Nephron progenitor cell (in vitro differentiated cells): Measurements from ENCODE around the gene ABCC8.

ENCODE experiments used
- DNase-seq: peaks from one replicate; pipeline ENCODE4 v3.0.0; 2021
- H3K27ac Mint-ChIP-seq: 2 replicates; pipeline ENCODE4 v1.8.0; 2021; ENCODE audit warnings: mild to moderate bottlenecking, moderate library complexity, mixed read lengths
- H3K27me3 Mint-ChIP-seq: 2 replicates; pipeline ENCODE4 v1.8.0; 2021; ENCODE audit warnings: mild to moderate bottlenecking, low read depth, mixed read lengths; ENCODE audit not compliant: poor library complexity
- H3K36me3 Mint-ChIP-seq: 2 replicates; pipeline ENCODE4 v1.8.0; 2021; ENCODE audit warnings: low read depth, mixed read lengths
- H3K4me1 Mint-ChIP-seq: 2 replicates; pipeline ENCODE4 v1.8.0; 2021; ENCODE audit warnings: mixed read lengths
- H3K4me3 Mint-ChIP-seq: 2 replicates; pipeline ENCODE4 v1.8.0; 2021; ENCODE audit warnings: mild to moderate bottlenecking, moderate library complexity, mixed read lengths
- H3K9me3 Mint-ChIP-seq: 2 replicates; pipeline ENCODE4 v1.8.0; 2021; ENCODE audit warnings: mild to moderate bottlenecking, moderate library complexity, mixed read lengths
- TF ChIP-seq, protein P1 (sequence below): fragments of 200-600 bp; sonication (generic); IDR thresholded peaks from 2 replicates; pipeline ENCODE4 v1.5.0; 2021; ENCODE audit warnings: antibody characterized with exemption

ABCC8 gene

DNA sequence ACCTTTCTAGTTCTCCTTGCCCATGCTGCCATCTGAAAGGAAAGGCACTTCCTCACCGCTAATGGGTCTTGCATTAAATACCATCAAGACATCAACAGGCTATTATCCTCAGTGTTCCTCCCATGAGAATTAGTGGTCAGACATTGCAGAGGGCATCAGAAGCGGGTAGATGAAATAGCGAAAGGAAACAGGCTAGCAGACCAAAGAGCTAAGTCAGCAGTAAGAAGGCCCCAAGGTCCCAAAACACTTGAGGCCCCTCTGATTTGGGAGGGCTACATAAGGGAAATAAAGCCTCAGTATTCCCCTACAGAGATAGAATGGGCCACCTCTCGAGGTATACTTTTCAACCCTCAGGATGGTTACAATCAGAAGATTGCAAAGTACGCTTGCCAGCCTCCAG is 101.1 kb downstream of the ABCC8 start:
- Mint-ChIP-seq H3K36me3 (peaks cover 42% of the 10 kb centered on the region), H3K27ac (no peak overlapping the region), H3K4me1 (no peaks in the 10 kb centered on the region), H3K27me3 (no peaks in the 10 kb centered on the region), H3K4me3 (no peak overlapping the region), H3K9me3 (peaks cover 68% of the 10 kb centered on the region)
- no peak for DNase-seq
- TF ChIP-seq, protein P1, sequence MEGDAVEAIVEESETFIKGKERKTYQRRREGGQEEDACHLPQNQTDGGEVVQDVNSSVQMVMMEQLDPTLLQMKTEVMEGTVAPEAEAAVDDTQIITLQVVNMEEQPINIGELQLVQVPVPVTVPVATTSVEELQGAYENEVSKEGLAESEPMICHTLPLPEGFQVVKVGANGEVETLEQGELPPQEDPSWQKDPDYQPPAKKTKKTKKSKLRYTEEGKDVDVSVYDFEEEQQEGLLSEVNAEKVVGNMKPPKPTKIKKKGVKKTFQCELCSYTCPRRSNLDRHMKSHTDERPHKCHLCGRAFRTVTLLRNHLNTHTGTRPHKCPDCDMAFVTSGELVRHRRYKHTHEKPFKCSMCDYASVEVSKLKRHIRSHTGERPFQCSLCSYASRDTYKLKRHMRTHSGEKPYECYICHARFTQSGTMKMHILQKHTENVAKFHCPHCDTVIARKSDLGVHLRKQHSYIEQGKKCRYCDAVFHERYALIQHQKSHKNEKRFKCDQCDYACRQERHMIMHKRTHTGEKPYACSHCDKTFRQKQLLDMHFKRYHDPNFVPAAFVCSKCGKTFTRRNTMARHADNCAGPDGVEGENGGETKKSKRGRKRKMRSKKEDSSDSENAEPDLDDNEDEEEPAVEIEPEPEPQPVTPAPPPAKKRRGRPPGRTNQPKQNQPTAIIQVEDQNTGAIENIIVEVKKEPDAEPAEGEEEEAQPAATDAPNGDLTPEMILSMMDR = no peak

DNA sequence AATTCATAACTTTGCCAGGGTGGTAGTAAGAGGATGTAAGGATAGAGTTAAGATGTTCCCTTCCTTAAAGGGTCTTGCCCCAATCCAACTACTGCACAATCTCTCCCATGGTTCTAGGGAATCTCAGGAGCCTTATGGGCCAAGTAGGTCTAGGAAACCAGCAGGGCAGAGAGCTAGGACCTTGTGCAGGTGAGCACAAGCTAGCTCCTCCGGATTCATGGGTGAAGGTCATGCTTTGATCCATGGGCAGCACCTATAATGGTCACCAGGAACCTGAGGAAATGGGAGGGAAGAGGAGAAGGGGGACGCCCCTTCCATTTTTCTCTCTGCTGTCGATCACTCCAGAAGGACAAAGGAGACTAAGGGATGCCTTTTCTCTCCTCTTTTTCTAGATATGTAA is 105.0 kb downstream of the ABCC8 start:
- H3K36me3 Mint-ChIP-seq = peaks cover 60% of the 10 kb centered on the region
- H3K4me1 Mint-ChIP-seq = no peaks in the 10 kb centered on the region
- H3K27ac Mint-ChIP-seq = no peak overlapping the region
- H3K4me3 Mint-ChIP-seq = no peak overlapping the region
- peaks cover 80% of the 10 kb centered on the region for H3K9me3 Mint-ChIP-seq
- peaks cover 3% of the 10 kb centered on the region for H3K27me3 Mint-ChIP-seq
- TF ChIP-seq, protein P1 = no peak
- no peak for DNase-seq

DNA sequence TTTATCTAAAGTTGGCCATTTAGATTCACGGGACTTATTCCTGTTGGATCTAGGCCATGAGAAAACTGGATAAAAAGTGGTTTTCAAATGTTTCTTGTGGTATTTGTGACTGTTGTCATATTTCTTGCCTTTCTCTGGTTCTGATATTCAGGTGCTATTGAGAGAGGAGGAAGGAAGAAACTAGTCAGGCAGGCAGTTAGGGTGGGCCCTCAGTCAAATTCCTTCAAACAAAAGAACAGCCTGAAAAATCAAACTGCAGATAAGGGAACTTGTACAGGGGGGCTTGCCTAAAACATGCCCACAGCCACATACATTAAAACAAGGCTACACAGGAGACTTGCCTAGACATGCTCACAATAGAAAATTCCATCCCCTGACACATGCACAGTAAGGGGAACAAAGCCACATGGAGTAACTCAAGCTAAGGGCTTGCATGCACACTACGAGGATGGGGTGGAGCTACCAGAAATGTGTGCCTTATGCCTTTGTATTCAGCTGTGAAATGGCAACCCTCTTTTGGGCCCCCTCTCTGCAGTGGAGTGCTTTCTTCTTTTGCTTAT is 106.9 kb downstream of the ABCC8 start:
- no peak overlapping the region for H3K4me3 Mint-ChIP-seq
- H3K9me3 Mint-ChIP-seq = peaks cover 74% of the 10 kb centered on the region
- peaks cover 3% of the 10 kb centered on the region for H3K27me3 Mint-ChIP-seq
- TF ChIP-seq, protein P1 = no peak
- no peak overlapping the region for H3K27ac Mint-ChIP-seq
- no peaks in the 10 kb centered on the region for H3K4me1 Mint-ChIP-seq
- H3K36me3 Mint-ChIP-seq = peaks cover 57% of the 10 kb centered on the region
- DNase-seq = no peak

DNA sequence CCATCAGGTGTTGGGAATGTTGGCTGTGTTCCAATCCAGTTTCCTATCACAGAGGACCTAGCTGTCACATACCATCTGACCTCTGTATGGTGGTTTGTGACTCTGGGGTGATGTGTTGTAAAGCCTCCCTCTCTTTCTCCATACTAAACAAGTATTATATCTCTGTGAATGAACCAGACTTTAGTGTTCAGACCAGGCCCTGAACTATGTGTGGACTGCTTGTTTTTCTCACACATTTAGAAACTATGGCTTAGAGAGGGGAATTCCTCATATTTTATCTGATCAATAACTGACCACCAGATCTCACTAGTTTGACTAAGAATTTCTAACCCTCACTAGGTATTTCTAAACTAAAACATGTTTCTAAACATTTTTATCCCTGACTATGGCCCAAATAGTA is 107.6 kb downstream of the ABCC8 start:
- Mint-ChIP-seq H3K27ac (no peak overlapping the region), H3K9me3 (peaks cover 69% of the 10 kb centered on the region), H3K36me3 (peaks cover 57% of the 10 kb centered on the region), H3K27me3 (peaks cover 3% of the 10 kb centered on the region), H3K4me3 (no peak overlapping the region), H3K4me1 (no peaks in the 10 kb centered on the region)
- no peak for DNase-seq
- TF ChIP-seq, protein P1 = no peak

DNA sequence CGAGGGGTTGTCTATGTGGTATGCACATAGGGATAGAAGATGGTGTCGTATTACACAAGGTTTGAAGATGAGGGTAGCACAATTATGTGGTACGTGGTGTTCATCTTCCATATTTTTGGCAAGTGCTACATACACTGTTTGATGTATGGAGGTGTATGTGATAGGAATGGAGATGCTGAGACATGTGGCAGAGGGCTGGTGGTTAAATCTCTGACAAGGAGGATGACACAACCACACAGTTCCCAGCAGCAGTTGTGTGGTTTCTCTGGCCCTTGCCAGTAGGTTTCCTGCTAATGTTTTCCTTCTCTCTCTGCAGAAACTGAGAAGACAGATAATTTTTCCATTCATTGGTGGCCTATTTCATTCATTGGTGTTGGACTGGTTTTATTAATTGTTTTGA is 108.1 kb downstream of the ABCC8 start:
- no peak for DNase-seq
- no peak overlapping the region for H3K27ac Mint-ChIP-seq
- H3K27me3 Mint-ChIP-seq = peaks cover 3% of the 10 kb centered on the region
- no peaks in the 10 kb centered on the region for H3K4me1 Mint-ChIP-seq
- peaks cover 66% of the 10 kb centered on the region for H3K9me3 Mint-ChIP-seq
- peaks cover 54% of the 10 kb centered on the region for H3K36me3 Mint-ChIP-seq
- H3K4me3 Mint-ChIP-seq = no peak overlapping the region
- TF ChIP-seq, protein P1 = no peak

DNA sequence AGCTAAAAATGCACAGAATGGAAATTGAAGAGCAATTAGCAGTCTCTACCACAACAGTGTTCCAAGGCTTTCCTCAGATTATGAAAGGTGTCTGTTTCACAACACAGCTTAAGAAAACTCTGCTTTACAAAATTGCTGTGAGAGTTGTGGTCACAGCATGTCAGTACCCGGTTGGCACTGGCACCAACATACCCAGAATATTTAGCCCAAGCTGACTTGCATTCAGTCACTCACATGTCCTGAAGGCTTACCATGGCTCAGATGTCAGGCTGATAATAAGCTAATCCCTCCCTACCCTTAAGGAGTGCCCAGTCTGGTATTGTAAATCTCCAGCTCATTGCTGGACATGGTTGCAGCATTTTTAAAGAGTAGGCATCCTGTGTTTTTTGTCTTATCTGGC is 110.2 kb downstream of the ABCC8 start:
- peaks cover 3% of the 10 kb centered on the region for H3K27me3 Mint-ChIP-seq
- no peak overlapping the region for H3K4me3 Mint-ChIP-seq
- no peaks in the 10 kb centered on the region for H3K4me1 Mint-ChIP-seq
- H3K9me3 Mint-ChIP-seq = peaks cover 63% of the 10 kb centered on the region
- peaks cover 45% of the 10 kb centered on the region for H3K36me3 Mint-ChIP-seq
- TF ChIP-seq, protein P1 = no peak
- no peak overlapping the region for H3K27ac Mint-ChIP-seq
- no peak for DNase-seq
